Panc1 (cell line): Measurements from ENCODE around the gene SPTSSA.

Experiments used
- POLR2AphosphoS5 ChIP-seq: IDR thresholded peaks from 2 replicates; pipeline ENCODE4 v1.6.1; 2012; ENCODE audit warnings: mild to moderate bottlenecking, low read depth, low read length, moderate library complexity
- SIN3A ChIP-seq: IDR thresholded peaks from 2 replicates; pipeline ENCODE4 v1.6.1; 2012; ENCODE audit warnings: low read depth, mild to moderate bottlenecking, low read length, moderate library complexity, borderline replicate concordance; ENCODE audit not compliant: insufficient read depth
- TF ChIP-seq, protein P1 (sequence below): fragments of 450-650 bp; IDR thresholded peaks from 2 replicates; pipeline ENCODE4 v1.5.1; 2017; ENCODE audit warnings: mild to moderate bottlenecking

- TF ChIP-seq, protein P1, sequence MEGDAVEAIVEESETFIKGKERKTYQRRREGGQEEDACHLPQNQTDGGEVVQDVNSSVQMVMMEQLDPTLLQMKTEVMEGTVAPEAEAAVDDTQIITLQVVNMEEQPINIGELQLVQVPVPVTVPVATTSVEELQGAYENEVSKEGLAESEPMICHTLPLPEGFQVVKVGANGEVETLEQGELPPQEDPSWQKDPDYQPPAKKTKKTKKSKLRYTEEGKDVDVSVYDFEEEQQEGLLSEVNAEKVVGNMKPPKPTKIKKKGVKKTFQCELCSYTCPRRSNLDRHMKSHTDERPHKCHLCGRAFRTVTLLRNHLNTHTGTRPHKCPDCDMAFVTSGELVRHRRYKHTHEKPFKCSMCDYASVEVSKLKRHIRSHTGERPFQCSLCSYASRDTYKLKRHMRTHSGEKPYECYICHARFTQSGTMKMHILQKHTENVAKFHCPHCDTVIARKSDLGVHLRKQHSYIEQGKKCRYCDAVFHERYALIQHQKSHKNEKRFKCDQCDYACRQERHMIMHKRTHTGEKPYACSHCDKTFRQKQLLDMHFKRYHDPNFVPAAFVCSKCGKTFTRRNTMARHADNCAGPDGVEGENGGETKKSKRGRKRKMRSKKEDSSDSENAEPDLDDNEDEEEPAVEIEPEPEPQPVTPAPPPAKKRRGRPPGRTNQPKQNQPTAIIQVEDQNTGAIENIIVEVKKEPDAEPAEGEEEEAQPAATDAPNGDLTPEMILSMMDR: no peak
- TF ChIP-seq SIN3A (no peak), POLR2AphosphoS5 (no peak)
Observed at GRCh38 chr14:34457186-34457585, 4.9 kb downstream of the SPTSSA start.
